VCaP (cell line): ENCODE measurements around the gene SP8.
A peak's percentile ranks its signal among the peaks of the same experiment; 100 is the strongest.
"Not testable (repeated sequence)": the region's sequence is repeated elsewhere in the genome, so short reads cannot be mapped to it uniquely, and the experiment has no call there.

Source experiments
- H3K27ac ChIP-seq: fragments of 450-650 bp; 2 replicates; pipeline ENCODE4 v1.5.1; 2017
- CTCF ChIP-seq: fragments of 450-650 bp; conservative IDR thresholded peaks from 2 replicates; pipeline ENCODE4 v1.5.1; 2017; ENCODE audit warnings: mild to moderate bottlenecking, moderate library complexity

SP8 gene

GRCh38 chr7:20786779-20787659 lies at the start of gene SP8:
TSS of gene SP8 (minus strand) at chr7:20786886. CDS start at chr7:20786798, 88 bp downstream.
- peak within 1 kb of the TSS; percentile 36; the same call in 1 of the 2 replicates for H3K27ac ChIP-seq
- TF ChIP-seq CTCF = no peak

GRCh38 chr7:20836424-20836823 lies 49.7 kb upstream of the SP8 start:
- not testable (repeated sequence) for H3K27ac ChIP-seq

- H3K27ac ChIP-seq = no peak overlapping the region
- no peak for TF ChIP-seq CTCF
Measured at GRCh38 chr7:20835111-20835750, 48.5 kb upstream of the SP8 start.

GRCh38 chr7:20834656-20835055 lies 48.0 kb upstream of the SP8 start:
- TF ChIP-seq CTCF = peak; percentile 76
- H3K27ac ChIP-seq = no peak overlapping the region

GRCh38 chr7:20831956-20832355 lies 45.3 kb upstream of the SP8 start:
- H3K27ac ChIP-seq = no peak overlapping the region
- no peak for TF ChIP-seq CTCF

- no peak for TF ChIP-seq CTCF
Measured at GRCh38 chr7:20831451-20831850, 44.8 kb upstream of the SP8 start.

GRCh38 chr7:20828947-20829346 lies 42.3 kb upstream of the SP8 start:
- no peak for TF ChIP-seq CTCF

More at GRCh38 chr7:20831451-20831850, 44.8 kb upstream of the SP8 start:
- H3K27ac ChIP-seq = no peak overlapping the region

GRCh38 chr7:20827172-20827571 lies 40.5 kb upstream of the SP8 start:
- TF ChIP-seq CTCF = no peak
- H3K27ac ChIP-seq = no peak overlapping the region

More at GRCh38 chr7:20828947-20829346, 42.3 kb upstream of the SP8 start:
- no peak overlapping the region for H3K27ac ChIP-seq
